HG03135 (cell line): Measurements from ENCODE around the gene MT1B.

Experiments used
- ATAC-seq: cut with Tn5 transposase; IDR thresholded peaks from one replicate; pipeline ENCODE4 v1.9.1; 2021; ENCODE audit warnings: mild to moderate bottlenecking, moderate library complexity; ENCODE audit not compliant: unreplicated experiment

Gene MT1B

DNA sequence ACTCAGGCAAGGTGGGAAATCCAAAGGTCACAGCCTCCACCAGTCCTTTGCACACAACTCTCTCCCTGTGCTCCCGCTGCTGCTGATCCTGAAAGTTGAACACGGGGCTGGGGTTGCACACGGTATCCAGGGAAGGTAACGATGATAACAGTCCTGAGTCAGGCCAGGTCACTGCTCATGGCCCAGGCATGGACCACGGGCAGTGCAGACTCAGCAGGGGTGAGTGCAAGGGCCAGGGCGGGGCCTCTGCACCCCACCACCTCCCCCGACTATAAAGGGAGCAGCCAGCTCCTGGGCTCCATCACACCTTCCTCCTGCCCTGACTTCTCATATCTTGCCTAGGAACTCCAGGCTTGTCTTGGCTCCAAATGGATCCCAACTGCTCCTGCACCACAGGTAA is at the start of gene MT1B:
MT1B (plus strand) TSS at position 301 of the 400 bp plus-strand sequence; CDS start at position 369, 68 bp downstream.
- ATAC-seq: no peak

DNA sequence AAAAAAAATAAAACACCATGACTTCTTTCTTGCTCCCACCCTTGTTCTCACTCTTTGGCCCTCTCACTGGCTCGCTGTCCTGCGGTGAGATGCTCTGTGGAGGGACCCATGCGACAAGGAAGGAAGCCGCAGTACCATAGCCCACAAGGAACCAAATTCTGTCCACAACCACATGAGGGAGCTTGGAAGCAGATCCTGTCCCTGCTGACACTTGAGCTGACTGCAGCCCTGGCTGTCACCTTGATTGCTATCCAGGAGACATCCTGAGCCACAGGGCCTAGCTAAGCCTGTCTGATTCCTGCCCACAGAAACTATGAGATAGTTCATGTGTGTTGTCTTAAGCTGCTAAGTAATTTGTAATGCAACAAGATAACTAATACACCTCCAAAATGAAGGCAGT is 48.1 kb upstream of the MT1B start:
- ATAC-seq: no peak

- ATAC-seq: no peak
Measured at GRCh38 chr16:56604966-56605365, 46.7 kb upstream of the MT1B start.

- no peak for ATAC-seq
Measured at GRCh38 chr16:56605475-56605874, 46.2 kb upstream of the MT1B start.

- ATAC-seq: no peak
Measured at GRCh38 chr16:56606071-56606475, 45.6 kb upstream of the MT1B start.

DNA sequence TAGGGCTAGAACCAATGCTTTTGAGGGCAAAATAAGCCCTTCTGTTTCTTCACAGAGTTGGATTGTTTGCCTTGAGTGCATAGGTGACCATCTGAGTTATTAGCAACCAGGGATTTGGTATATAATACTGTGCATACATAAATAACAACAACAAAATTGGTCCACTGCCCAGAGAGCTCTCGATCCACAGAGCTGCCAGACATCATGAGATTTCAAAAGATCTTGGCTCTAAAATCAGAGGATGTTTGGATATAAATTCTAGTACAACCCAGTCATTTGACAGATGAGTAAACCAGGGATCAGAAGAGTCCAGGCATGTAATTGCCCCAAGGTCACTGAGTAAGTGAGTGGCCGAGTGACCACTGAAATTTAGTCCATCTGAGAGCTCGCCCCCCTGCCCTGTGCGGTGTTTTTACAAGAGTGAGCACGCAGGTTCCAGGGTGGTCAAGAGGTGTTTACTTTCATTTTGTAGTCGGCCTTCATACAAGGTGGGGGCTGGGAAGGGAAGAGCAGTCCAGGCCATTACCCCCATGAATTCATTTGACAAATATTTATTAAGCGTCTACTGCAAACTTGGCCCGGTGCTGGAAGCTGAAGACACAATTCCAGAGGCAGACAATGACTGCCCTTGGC is 45.1 kb upstream of the MT1B start:
- ATAC-seq: no peak

DNA sequence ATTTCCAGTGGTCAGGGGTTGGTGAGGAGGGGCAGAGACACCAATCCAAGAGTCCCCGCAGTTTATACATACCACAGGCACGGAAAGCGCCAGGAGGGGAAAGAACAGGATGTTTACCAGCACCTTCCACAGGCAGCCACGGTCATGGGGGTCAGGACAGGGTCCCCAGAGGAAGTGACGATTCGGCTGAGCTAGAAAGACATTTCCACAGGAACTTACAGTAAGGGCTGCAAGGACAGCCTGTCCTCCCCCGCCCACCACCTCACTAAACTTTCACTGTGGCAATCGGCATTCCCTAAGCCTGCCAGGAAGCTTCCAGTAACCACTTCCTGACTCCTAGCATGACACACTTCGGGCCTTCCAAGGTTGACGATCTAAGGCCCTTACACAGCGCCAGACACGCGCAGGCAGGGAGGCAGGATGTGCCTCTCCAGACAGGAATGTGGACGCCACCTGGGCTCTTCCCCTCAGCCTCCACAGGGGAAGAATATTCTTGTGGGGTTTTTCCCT is 44.5 kb upstream of the MT1B start:
- no peak for ATAC-seq

DNA sequence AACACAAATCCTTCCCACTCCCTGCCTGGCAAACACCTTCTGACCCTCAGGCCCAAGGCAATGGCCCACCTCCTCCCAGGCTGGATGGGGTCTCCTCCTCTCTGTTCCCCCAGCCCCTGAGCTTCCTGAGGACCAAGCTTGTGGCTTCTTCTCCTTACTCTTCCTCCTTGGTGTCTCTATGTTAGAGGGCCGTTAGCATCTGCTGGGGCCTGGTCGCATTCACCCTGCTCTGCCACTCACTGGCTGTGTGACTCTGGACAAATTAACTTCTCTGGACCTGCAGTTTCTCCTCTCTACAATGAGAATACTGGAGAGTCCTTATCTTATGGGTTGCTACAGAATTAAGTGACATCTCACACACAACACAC is 44.0 kb upstream of the MT1B start:
- ATAC-seq: no peak

GRCh38 chr16:56608043-56608875 is 43.4 kb upstream of the MT1B start, which contains the start of gene MT2A:
MT2A (plus strand) TSS chr16:56608584; CDS start chr16:56608656, 72 bp downstream.
- peak; percentile 85 for ATAC-seq

- ATAC-seq: no peak
Measured at GRCh38 chr16:56608876-56609462, 42.7 kb upstream of the MT1B start.

GRCh38 chr16:56609463-56609921 is 42.2 kb upstream of the MT1B start:
- ATAC-seq: peak; percentile 40

- no peak for ATAC-seq
Measured at GRCh38 chr16:56610017-56610608, 41.6 kb upstream of the MT1B start.

DNA sequence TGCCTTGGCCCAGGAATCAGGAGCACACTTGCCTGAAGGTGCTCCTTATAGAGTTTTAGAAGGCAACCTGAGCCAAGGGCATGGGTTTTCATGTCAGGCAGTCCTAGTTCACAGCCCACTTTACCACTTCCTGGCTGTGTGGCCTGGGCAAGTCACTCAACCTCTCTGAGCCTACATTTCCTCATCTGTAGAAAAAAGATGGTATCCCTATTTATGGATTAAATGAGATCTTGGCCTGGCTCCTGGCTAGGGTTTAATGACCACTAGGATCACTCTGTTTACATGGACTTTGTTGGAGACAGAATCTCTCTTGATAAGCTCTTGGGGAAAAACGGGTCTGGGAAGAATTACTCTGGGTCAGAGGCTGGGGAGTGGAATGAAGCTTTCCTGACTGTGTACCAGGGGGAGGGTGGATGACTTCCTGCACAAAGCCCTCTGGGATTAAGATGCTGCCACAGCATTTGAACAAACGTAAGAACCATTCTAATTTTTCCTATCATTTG is 41.0 kb upstream of the MT1B start:
- ATAC-seq: no peak

- ATAC-seq: no peak
Measured at GRCh38 chr16:56611281-56611833, 40.3 kb upstream of the MT1B start.

DNA sequence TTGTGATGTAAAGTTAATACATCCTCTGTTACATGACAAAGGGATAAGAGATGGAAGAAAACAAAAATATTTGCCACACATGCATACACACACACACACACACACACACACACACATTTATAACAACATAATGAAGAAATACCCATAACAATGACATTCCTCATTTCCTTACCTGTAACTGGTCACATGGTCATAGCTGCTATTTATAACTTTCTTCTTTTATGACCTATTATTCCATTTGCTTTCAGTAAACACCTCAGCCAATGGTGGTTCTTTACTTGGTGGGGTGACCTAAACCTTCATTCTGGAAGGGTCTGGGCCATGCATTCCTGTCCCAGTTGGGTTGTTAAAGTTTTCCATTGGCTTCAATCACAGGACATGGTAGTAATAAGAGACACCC is 38.0 kb upstream of the MT1B start:
- ATAC-seq: no peak

DNA sequence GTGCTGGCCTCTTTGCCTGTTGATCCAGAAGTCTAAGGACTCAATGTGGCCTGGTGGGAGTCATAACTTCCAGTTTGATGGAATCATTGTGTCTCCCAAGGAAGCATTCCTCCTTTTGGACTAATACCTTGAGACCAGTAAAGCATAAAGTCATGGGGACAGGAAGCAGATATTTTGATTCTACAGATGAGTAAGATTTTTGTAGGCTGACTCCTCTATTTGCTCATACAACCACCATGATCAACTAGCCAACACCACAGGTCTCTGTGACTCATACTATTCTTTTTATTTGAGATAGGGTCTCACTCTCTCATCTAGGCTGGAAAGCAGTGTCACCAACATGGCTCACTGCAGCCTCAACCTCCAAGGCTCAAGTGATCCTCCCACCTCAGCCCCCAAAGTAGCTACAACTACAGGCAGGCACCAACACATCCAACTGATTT is 37.1 kb upstream of the MT1B start:
- ATAC-seq: no peak

DNA sequence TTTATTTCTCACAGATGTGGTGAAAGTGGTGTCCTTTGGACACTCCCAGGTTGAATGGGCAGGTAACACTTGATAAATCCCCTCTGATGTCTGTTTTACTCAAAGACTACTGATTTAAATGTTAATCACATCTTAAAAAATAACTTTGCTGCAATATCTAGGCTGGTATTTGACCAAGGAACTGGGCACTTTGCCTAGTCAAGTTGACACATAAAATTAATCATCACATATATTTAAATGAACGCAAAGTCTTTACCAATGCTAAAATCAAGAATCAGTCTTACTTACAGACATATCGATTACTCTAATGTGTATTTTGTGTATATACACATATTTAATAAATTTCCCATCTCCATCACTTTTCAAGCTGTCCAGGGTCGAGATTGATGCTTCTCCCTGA is 36.3 kb upstream of the MT1B start:
- ATAC-seq: no peak

GRCh38 chr16:56616608-56617211 is 35.0 kb upstream of the MT1B start:
- ATAC-seq: no peak

DNA sequence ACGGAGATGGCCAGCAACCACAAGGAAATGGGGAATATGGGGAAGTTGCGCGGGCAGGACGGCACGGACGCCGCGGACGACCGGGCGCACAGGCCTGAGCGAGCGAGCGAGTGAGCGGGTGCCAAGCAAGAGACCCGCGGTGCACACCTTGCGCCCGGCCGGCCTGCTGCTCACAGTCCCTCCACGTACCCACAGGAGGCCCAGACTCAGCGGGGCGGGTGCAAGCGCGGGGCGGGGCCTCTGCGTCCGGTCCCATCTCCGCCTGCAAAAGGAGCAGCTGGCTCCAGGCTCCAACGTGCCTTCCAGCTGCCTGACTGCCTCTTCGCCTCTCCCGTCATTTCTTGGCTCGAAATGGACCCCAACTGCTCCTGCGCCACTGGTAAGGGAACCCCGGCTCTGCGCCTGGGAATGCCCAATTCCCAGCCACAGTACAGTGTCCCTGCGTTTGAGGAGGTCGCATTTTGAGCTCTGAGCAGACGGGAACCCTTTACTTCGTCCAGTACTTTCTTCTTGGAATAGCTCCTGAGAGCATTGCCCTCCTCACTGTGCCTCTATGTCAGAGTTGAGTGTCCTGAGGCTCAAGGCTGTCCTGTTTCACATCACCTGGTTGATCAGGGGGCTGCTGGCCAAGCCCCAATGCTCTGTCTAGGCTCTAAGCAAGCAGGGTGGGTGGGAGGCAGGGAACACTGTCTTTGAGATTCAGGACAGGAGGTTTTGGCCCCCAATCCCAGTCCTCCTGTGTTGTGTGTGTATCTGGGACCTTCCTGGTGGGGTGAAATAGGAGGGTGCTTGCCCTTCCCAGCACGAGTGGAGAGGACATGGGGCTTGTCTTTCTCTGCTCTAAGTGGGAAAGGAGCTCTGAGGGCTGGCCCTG is 34.2 kb upstream of the MT1B start:
- no peak for ATAC-seq
